ENCODE measurements around the gene TNFAIP6.

- no peak for TF ChIP-seq EZH2 (IDR thresholded peaks at IDR 0.05; ENCODE audit: insufficient read depth, poor library complexity, severe bottlenecking)
- TF ChIP-seq EZH2phosphoT487 (IDR thresholded peaks at IDR 0.05; ENCODE audit: insufficient read depth, low read depth), result no peak
Measured at GRCh38 chr2:151347294-151347693, 10.1 kb upstream of the TNFAIP6 start.

Measured in GM23248 (cell line).